ENCODE data around the gene LRRC47.

The LRRC47 gene

DNA sequence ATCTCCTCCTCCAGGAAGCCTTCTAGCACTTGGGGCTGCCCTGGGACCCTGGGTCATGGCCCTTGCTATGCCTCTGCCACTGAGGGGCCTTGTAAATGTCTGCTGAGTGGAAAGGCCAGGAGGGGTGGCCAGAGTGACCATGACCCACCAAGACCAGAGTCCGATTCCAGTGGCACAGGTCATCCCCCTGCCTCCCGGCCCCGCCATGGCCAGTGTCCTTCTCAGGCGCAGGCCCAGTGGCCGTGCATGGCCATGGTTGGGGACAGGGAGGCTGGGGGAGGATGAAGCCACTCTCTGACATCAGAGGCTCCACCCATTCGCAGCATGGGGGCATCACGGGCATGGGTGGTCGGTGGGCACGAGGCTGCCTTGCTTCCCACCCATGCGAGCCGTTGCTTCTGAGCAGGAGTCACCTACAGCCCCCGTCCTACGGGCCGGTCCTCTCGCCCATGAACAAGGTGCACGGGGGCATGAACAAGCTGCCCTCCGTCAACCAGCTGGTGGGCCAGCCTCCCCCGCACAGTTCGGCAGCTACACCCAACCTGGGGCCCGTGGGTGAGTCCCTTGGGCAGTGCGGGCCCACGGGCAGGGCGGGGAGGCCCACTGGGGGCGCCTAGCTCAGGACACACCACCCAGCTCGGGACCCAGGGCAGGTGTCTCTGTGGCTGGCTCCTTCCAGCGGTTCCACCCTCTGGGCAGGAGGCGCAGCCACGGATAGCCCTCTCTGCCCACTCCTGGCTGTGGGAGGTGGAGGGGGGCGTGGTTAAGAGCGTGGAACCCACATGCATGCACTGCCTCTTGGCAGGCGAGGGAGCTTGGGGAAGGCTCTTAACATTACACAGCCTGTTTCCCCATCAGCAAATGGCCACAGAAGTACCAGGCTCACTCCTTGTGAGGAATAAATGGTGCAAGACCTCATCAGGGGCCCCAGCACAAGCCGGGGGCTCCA is 66.4 kb downstream of the LRRC47 start:
- no peaks in the 10 kb centered on the region for H3K4me1 ChIP-seq
- peaks cover 3% of the 10 kb centered on the region; the same call in 1 of the 2 replicates for H3K36me3 ChIP-seq (replicated peaks)
- H3K27me3 ChIP-seq (ENCODE audit: low read depth): no peaks in the 10 kb centered on the region
- H3K9me3 ChIP-seq: no peaks in the 10 kb centered on the region
- DNase-seq (ENCODE audit: low spot score in 2 of 2): no peak
- no peak overlapping the region for H3K4me3 ChIP-seq
- in situ Hi-C loops (cut with MboI; ENCODE audit: low sequenced_read_pairs): no loop called here
